ENCODE measurements around the gene ORMDL2.

The ORMDL2 gene

DNA sequence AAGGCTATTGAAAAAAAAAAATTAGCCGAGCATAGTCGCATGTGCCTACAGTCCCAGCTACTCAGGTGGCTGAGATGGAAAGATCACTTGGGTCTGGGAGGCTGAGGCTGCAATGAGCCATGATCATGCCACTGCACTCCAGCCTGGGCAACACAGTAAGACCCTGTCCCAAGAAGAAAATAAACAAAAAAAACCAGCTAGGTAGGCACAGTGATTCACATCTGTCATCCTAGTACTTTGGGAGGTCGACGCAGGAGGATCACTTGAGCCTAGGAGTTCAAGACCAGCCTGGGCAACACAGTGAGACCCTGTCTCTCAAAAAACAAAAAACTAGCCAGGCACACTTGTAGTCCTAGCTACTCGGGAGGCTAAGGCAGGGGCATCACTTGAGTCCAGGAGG, 8.6 kb upstream of the ORMDL2 start:
- H3K4me1 ChIP-seq (ENCODE audit: control insufficient read depth, insufficient read depth, low read length): peaks cover 20% of the 10 kb centered on the region
- H3K9me3 ChIP-seq (ENCODE audit: control insufficient read depth, insufficient read depth, low read depth, low read length): no peaks in the 10 kb centered on the region
- H3K4me3 ChIP-seq (ENCODE audit: low read depth, low read length): no peak overlapping the region
- no peaks in the 10 kb centered on the region for H3K27me3 ChIP-seq (ENCODE audit: control insufficient read depth, insufficient read depth, low read length)
- H3K9ac ChIP-seq (ENCODE audit: low read length): no peak overlapping the region
- peaks cover 34% of the 10 kb centered on the region for H3K36me3 ChIP-seq (ENCODE audit: control insufficient read depth, insufficient read depth, low read length)
- no peak overlapping the region for H3K27ac ChIP-seq (ENCODE audit: low read depth, low read length)

DNA sequence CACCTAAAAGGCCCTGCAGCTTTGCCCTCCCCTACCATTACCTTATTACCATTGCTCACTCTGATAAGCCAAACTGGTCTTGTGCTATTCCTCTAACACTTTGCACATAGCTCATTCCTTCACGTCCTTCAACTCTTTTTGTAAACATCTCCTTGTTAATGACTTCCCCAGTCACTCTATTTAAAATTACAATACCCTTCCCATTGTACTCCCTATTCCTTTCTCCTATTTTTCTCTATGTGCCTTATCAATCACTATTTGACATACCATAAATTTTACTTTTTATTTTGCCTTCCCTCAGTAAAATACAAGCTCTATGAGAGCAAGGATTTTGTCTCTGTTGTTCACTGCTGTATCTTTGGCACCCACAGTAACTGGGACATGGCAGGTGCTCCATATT, 5.8 kb upstream of the ORMDL2 start:
- Histone ChIP-seq H3K4me3 (ENCODE audit: low read depth, low read length) (no peak overlapping the region), H3K9ac (ENCODE audit: low read length) (no peak overlapping the region), H3K27ac (ENCODE audit: low read depth, low read length) (no peak overlapping the region), H3K36me3 (ENCODE audit: control insufficient read depth, insufficient read depth, low read length) (peaks cover 40% of the 10 kb centered on the region), H3K4me1 (ENCODE audit: control insufficient read depth, insufficient read depth, low read length) (peaks cover 29% of the 10 kb centered on the region), H3K9me3 (ENCODE audit: control insufficient read depth, insufficient read depth, low read depth, low read length) (no peaks in the 10 kb centered on the region), H3K27me3 (ENCODE audit: control insufficient read depth, insufficient read depth, low read length) (no peaks in the 10 kb centered on the region)

DNA sequence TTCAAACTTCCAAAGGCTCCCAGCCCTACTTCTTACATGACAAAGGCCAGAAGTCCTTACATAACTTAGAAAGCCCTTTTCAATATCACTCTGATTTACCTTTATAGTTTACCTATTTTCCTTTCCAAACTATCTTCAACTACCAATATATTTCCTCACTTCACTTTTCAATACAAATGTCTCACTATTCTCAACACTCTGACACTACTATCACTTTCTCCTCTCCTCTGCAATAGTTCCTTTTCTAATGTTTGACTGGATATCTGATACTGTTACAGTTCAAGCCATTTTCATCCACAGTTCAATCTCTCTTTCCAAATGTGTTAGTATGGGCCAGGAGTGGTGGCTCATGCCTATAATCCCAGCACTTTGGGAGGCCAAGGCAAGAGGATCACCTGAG, 3.6 kb upstream of the ORMDL2 start:
- 0 out of 2 replicates have a peak overlapping the region, but pooled peaks have one; percentile 11 for H3K4me3 ChIP-seq (ENCODE audit: low read depth, low read length)
- H3K27ac ChIP-seq (ENCODE audit: low read depth, low read length): no peak overlapping the region
- H3K36me3 ChIP-seq (ENCODE audit: control insufficient read depth, insufficient read depth, low read length): peaks cover 33% of the 10 kb centered on the region

DNA sequence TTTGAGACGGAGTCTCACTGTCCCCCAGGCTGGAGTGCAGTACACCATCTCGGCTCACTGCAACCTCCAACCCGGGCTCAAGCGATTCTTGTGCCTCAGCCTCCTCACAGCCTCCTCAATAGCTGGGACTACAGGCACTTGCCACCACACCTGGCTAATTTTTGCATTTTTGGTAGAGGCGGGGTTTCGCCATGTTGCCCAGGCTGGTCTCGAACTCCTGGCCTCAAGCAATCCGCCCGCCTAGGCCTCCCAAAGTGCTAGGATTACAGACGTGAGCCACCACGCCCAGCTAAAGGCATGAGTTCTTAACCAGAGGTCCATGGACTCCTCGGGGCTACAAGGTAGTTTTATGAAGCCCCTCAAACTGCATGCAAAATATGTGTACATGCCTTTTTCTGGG, 2.4 kb upstream of the ORMDL2 start:
- Histone ChIP-seq H3K27ac (ENCODE audit: low read depth, low read length) (no peak overlapping the region), H3K4me3 (ENCODE audit: low read depth, low read length) (peak overlapping the region; percentile 93), H3K9me3 (ENCODE audit: control insufficient read depth, insufficient read depth, low read depth, low read length) (no peaks in the 10 kb centered on the region), H3K4me1 (ENCODE audit: control insufficient read depth, insufficient read depth, low read length) (peaks cover 35% of the 10 kb centered on the region), H3K27me3 (ENCODE audit: control insufficient read depth, insufficient read depth, low read length) (no peaks in the 10 kb centered on the region), H3K9ac (ENCODE audit: low read length) (no peak overlapping the region), H3K36me3 (ENCODE audit: control insufficient read depth, insufficient read depth, low read length) (peaks cover 36% of the 10 kb centered on the region)

More for the DNA sequence above, 3.6 kb upstream of the ORMDL2 start:
- H3K9me3 ChIP-seq (ENCODE audit: control insufficient read depth, insufficient read depth, low read depth, low read length): no peaks in the 10 kb centered on the region
- H3K4me1 ChIP-seq (ENCODE audit: control insufficient read depth, insufficient read depth, low read length): peaks cover 35% of the 10 kb centered on the region
- no peaks in the 10 kb centered on the region for H3K27me3 ChIP-seq (ENCODE audit: control insufficient read depth, insufficient read depth, low read length)
- no peak overlapping the region for H3K9ac ChIP-seq (ENCODE audit: low read length)

DNA sequence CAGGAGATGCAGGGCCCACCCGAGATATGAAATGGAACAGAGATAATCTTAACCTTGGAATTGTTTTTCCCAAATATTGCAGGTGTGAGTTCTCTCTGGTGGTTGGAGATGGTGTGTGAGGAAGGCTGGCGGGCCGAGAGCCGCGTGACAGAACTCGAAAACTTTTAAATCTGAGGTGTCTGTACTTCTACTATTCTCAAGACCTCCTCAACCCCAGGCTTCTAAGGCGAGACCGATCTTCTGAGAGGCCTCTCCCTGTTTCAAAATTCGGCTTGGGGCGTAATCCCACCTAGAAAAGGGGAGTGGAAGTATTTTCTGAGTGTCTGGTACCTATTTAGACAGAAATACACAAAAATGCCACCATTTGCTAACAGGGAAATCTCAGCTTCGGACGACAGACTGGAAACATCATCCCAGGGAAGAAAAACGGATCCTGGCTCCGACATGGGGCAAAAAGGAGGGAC, 928 bp upstream of the ORMDL2 start:
- H3K9me3 ChIP-seq (ENCODE audit: control insufficient read depth, insufficient read depth, low read depth, low read length): no peaks in the 10 kb centered on the region
- H3K27ac ChIP-seq (ENCODE audit: low read depth, low read length): peak overlapping the region; percentile 79; the same call in 1 of the 2 replicates
- peak overlapping the region; percentile 95 for H3K9ac ChIP-seq (ENCODE audit: low read length)
- peaks cover 48% of the 10 kb centered on the region for H3K36me3 ChIP-seq (ENCODE audit: control insufficient read depth, insufficient read depth, low read length)
- peaks cover 29% of the 10 kb centered on the region for H3K4me1 ChIP-seq (ENCODE audit: control insufficient read depth, insufficient read depth, low read length)
- no peaks in the 10 kb centered on the region for H3K27me3 ChIP-seq (ENCODE audit: control insufficient read depth, insufficient read depth, low read length)
- H3K4me3 ChIP-seq (ENCODE audit: low read depth, low read length): peak overlapping the region; percentile 93

DNA sequence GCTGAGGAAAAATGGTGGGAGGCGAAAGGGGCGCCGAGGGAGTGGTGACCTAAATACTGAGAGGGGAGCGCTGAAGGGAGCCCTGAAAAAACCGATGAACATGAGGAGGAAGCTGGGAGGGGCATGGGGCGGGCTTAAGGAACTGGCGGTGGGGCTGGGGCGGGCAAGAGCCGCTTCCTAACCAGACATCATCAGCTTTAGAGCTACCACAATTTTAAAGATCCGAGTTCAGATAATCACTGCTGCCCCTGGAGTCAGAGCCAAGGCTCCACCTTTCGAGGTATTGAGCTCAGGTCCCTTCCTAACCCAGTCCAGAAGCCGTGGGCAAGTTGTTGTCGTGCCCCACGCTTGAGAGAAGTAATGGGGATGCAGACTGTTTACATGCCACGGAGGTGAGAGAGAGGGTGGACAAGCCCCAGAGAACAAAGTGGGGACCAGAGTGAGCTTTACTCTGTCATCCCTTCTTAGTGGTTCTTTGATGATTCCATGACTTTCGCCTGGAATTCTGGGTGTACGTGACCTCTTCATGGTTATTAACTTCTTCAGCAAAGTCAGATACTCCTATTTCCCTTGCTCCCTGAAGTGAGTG, 393 bp downstream of the ORMDL2 start:
- Histone ChIP-seq H3K27me3 (ENCODE audit: control insufficient read depth, insufficient read depth, low read length) (no peaks in the 10 kb centered on the region), H3K9me3 (ENCODE audit: control insufficient read depth, insufficient read depth, low read depth, low read length) (no peaks in the 10 kb centered on the region), H3K9ac (ENCODE audit: low read length) (peak overlapping the region; percentile 76), H3K4me3 (ENCODE audit: low read depth, low read length) (peak overlapping the region; percentile 81), H3K36me3 (ENCODE audit: control insufficient read depth, insufficient read depth, low read length) (peaks cover 60% of the 10 kb centered on the region), H3K27ac (ENCODE audit: low read depth, low read length) (no peak overlapping the region), H3K4me1 (ENCODE audit: control insufficient read depth, insufficient read depth, low read length) (peaks cover 21% of the 10 kb centered on the region)

DNA sequence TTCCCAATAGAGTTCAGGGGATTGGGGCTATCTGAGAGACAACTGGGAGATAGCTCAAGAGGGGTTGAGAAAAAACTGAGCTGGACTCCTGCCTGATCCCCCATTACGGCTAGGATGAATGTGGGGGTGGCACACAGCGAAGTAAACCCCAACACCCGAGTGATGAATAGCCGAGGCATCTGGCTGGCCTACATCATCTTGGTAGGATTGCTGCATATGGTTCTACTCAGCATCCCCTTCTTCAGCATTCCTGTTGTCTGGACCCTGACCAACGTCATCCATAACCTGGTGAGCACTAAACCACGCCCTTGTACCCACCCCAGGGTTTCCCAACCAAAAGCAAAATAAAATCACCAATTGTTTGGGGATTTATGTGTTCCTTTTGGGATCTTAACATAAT, 1.0 kb downstream of the ORMDL2 start:
- H3K9ac ChIP-seq (ENCODE audit: low read length): no peak overlapping the region
- H3K4me3 ChIP-seq (ENCODE audit: low read depth, low read length): peak overlapping the region; percentile 81
- H3K9me3 ChIP-seq (ENCODE audit: control insufficient read depth, insufficient read depth, low read depth, low read length): no peaks in the 10 kb centered on the region
- no peaks in the 10 kb centered on the region for H3K27me3 ChIP-seq (ENCODE audit: control insufficient read depth, insufficient read depth, low read length)
- no peak overlapping the region for H3K27ac ChIP-seq (ENCODE audit: low read depth, low read length)
- peaks cover 57% of the 10 kb centered on the region for H3K36me3 ChIP-seq (ENCODE audit: control insufficient read depth, insufficient read depth, low read length)
- H3K4me1 ChIP-seq (ENCODE audit: control insufficient read depth, insufficient read depth, low read length): peaks cover 19% of the 10 kb centered on the region

DNA sequence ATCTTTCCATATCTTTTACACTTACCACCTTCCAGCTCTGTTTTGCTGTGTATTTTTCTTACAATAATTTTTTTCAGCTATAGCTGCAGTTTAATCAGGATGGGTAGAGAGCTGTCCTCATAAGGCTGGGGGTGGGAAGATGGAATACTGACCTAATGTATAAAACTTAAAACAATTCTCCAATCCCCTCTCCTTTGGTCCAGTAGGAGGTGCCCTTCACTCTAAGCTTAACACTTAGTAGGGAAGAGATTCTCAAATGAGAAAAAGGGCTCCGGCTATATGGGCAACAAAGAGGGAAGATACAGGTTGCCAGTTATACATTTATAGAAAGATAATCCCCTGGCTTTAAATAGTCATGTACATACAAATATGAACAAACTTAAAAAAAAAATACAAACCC, 2.8 kb downstream of the ORMDL2 start:
- H3K27me3 ChIP-seq (ENCODE audit: control insufficient read depth, insufficient read depth, low read length): no peaks in the 10 kb centered on the region
- H3K27ac ChIP-seq (ENCODE audit: low read depth, low read length): no peak overlapping the region
- no peak overlapping the region for H3K4me3 ChIP-seq (ENCODE audit: low read depth, low read length)
- H3K9me3 ChIP-seq (ENCODE audit: control insufficient read depth, insufficient read depth, low read depth, low read length): no peaks in the 10 kb centered on the region
- 0 out of 2 replicates have a peak, but pooled peaks cover 8% of the 10 kb centered on the region for H3K4me1 ChIP-seq (ENCODE audit: control insufficient read depth, insufficient read depth, low read length)
- H3K9ac ChIP-seq (ENCODE audit: low read length): no peak overlapping the region
- peaks cover 51% of the 10 kb centered on the region for H3K36me3 ChIP-seq (ENCODE audit: control insufficient read depth, insufficient read depth, low read length)

DNA sequence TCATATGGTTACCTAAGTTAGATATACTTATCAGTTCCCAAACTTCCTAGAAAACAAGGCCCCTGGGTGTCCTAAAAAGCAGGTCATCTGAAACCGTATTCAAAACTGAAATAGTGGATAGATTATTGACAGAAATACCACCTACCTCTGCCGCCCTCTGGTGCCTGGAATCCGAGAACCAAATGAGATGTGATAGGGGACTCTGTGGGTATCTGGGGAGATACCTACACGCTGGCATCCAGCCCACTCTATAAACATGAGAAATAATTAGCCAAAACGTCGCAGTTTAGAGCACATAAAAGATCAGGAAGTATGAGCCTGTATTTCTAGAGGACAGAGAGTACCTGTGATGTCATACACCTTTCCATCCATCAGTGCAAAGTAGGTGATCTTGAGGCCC, 4.4 kb downstream of the ORMDL2 start:
- Histone ChIP-seq H3K27ac (ENCODE audit: low read depth, low read length) (no peak overlapping the region), H3K36me3 (ENCODE audit: control insufficient read depth, insufficient read depth, low read length) (peaks cover 49% of the 10 kb centered on the region)

DNA sequence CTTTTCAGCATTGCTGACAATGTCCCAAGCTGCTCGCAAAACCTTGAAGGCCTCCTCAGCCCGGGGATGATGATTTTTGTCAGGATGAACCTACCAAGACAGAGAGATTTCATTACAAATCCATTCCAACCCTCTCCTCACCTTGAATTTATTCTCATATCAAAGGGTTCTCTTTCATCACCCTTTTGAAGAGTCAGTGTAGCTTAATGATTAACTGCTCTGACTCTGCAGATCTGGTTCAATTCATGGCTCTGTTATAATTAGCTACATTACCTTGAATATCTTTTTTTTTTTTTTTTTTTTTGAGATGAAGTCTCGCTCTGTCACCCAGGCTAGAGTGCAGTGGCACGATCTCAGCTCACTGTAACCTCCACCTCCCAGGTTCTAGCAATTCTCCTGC, 5.6 kb downstream of the ORMDL2 start:
- H3K9me3 ChIP-seq (ENCODE audit: control insufficient read depth, insufficient read depth, low read depth, low read length): no peaks in the 10 kb centered on the region
- H3K27me3 ChIP-seq (ENCODE audit: control insufficient read depth, insufficient read depth, low read length): no peaks in the 10 kb centered on the region
- H3K4me1 ChIP-seq (ENCODE audit: control insufficient read depth, insufficient read depth, low read length): peaks cover 18% of the 10 kb centered on the region
- H3K27ac ChIP-seq (ENCODE audit: low read depth, low read length): no peak overlapping the region
- H3K36me3 ChIP-seq (ENCODE audit: control insufficient read depth, insufficient read depth, low read length): peaks cover 56% of the 10 kb centered on the region
- H3K9ac ChIP-seq (ENCODE audit: low read length): no peak overlapping the region
- H3K4me3 ChIP-seq (ENCODE audit: low read depth, low read length): no peak overlapping the region

More for the DNA sequence above, 4.4 kb downstream of the ORMDL2 start:
- Histone ChIP-seq H3K9ac (ENCODE audit: low read length) (no peak overlapping the region), H3K9me3 (ENCODE audit: control insufficient read depth, insufficient read depth, low read depth, low read length) (no peaks in the 10 kb centered on the region), H3K27me3 (ENCODE audit: control insufficient read depth, insufficient read depth, low read length) (no peaks in the 10 kb centered on the region), H3K4me1 (ENCODE audit: control insufficient read depth, insufficient read depth, low read length) (peaks cover 8% of the 10 kb centered on the region; the same call in 1 of the 2 replicates), H3K4me3 (ENCODE audit: low read depth, low read length) (no peak overlapping the region)

DNA sequence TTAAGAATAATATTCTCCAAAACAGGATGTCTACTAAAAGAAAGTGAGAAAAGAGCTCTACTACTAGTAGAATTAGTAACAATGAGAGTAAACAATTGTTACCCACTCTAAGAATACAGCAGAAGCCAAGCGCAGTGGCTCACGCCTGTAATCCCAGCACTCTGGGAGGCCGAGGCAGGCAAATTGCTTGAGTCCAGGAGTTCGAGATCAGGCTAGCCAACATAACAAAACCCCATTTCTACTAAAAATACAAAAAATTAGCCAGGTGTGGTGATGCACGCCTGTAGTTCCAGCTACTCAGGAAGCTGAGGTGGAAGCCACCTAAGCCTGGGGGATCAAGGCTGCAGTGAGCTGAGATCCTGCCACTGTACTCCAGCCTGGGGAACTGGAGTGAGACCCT, 6.9 kb downstream of the ORMDL2 start:
- Histone ChIP-seq H3K9ac (ENCODE audit: low read length) (no peak overlapping the region), H3K27ac (ENCODE audit: low read depth, low read length) (no peak overlapping the region), H3K4me3 (ENCODE audit: low read depth, low read length) (no peak overlapping the region), H3K36me3 (ENCODE audit: control insufficient read depth, insufficient read depth, low read length) (peaks cover 47% of the 10 kb centered on the region), H3K27me3 (ENCODE audit: control insufficient read depth, insufficient read depth, low read length) (no peaks in the 10 kb centered on the region), H3K4me1 (ENCODE audit: control insufficient read depth, insufficient read depth, low read length) (peaks cover 17% of the 10 kb centered on the region), H3K9me3 (ENCODE audit: control insufficient read depth, insufficient read depth, low read depth, low read length) (no peaks in the 10 kb centered on the region)
